ENCODE measurements around the gene PALLD.

Gene PALLD

GRCh38 chr4:168654104-168654847 is 157.4 kb downstream of the PALLD start:
- peak; percentile 5 for DNase-seq

GRCh38 chr4:168654848-168655174 is 158.0 kb downstream of the PALLD start:
- DNase-seq: no peak

GRCh38 chr4:168655182-168655581 is 158.3 kb downstream of the PALLD start:
- no peak for DNase-seq

GRCh38 chr4:168656055-168656660 is 159.3 kb downstream of the PALLD start:
- DNase-seq: no peak

- no peak for DNase-seq
Observed at GRCh38 chr4:168656946-168657473, 160.2 kb downstream of the PALLD start.

GRCh38 chr4:168658751-168659150 is 161.9 kb downstream of the PALLD start:
- no peak for DNase-seq

GRCh38 chr4:168659741-168660465 is 163.1 kb downstream of the PALLD start:
- no peak for DNase-seq

GRCh38 chr4:168662297-168662984 is 165.6 kb downstream of the PALLD start:
- DNase-seq: no peak

GRCh38 chr4:168664242-168664891 is 167.5 kb downstream of the PALLD start:
- DNase-seq: no peak

- DNase-seq: no peak
Observed at GRCh38 chr4:168666531-168666930, 169.7 kb downstream of the PALLD start.

GRCh38 chr4:168667376-168667775 is 170.5 kb downstream of the PALLD start:
- no peak for DNase-seq

- DNase-seq: no peak
Observed at GRCh38 chr4:168667921-168668320, 171.1 kb downstream of the PALLD start.

GRCh38 chr4:168673476-168673875 is 176.6 kb downstream of the PALLD start:
- DNase-seq: no peak

- no peak for DNase-seq
Observed at GRCh38 chr4:168674077-168674747, 177.4 kb downstream of the PALLD start.

- no peak for DNase-seq
Observed at GRCh38 chr4:168674866-168675265, 178.0 kb downstream of the PALLD start.

- no peak for DNase-seq
Observed at GRCh38 chr4:168677063-168677462, 180.2 kb downstream of the PALLD start.

- no peak for DNase-seq
Observed at GRCh38 chr4:168677879-168678278, 181.0 kb downstream of the PALLD start.

- DNase-seq: no peak
Observed at GRCh38 chr4:168678751-168679366, 182.0 kb downstream of the PALLD start.

GRCh38 chr4:168679397-168679796 is 182.5 kb downstream of the PALLD start:
- DNase-seq: no peak

GRCh38 chr4:168679819-168680218 is 183.0 kb downstream of the PALLD start:
- no peak for DNase-seq

- no peak for DNase-seq
Observed at GRCh38 chr4:168682898-168683500, 186.1 kb downstream of the PALLD start.

All from NCI-H774 (cell line).